ENCODE measurements around the gene OSBP2. TPM values are rescaled to one million over a fixed set of nuclear protein-coding genes. Genes with fewer than 3 reads are reported as not detected.

The OSBP2 gene
- total and polyA plus RNA-seq, 10 donors = 0.38 to 41.4 (median 6.5) TPM

GRCh38 chr22:30926706-30927105 lies 232.0 kb downstream of the OSBP2 start:
- H3K36me3 ChIP-seq = peaks cover 0 to 79% (median 56%) of the 10 kb centered on the region in 6 donors
- no peaks in the 10 kb centered on the region for H3K9me3 ChIP-seq
- DNase-seq = no peak
- no peaks in the 10 kb centered on the region for H3K27me3 ChIP-seq (replicated peaks in 1 of 7)
- no peak overlapping the region for H3K27ac ChIP-seq
- 95 to 100% (median 98%) methylated on average over 4 of the region's 4 CpGs for WGBS, 5 donors
- intact Hi-C loops (cut with DNase I; ENCODE audit: low total_unique reads) = loop anchor here (10.0 kb wide), 1 partner anchor 162 kb away; no protein-coding TSS in a partner anchor
- TF ChIP-seq POLR2A (IDR thresholded peaks at IDR 0.05) = no peak
- TF ChIP-seq POLR2AphosphoS5 (IDR thresholded peaks at IDR 0.05) = no peak
- H3K4me3 ChIP-seq = no peak overlapping the region
- H3K4me1 ChIP-seq = peaks cover 0 to 10% (median 3%) of the 10 kb centered on the region in 6 donors

- TF ChIP-seq CTCF (IDR thresholded peaks at IDR 0.05 in 8 of 11, conservative IDR thresholded peaks at IDR 0.05 in 3 of 11) = no peak
- TF ChIP-seq POLR2AphosphoS5 (IDR thresholded peaks at IDR 0.05) = no peak
- no peak for TF ChIP-seq POLR2A (IDR thresholded peaks at IDR 0.05)
- H3K4me3 ChIP-seq = no peak overlapping the region
- 86 to 95% (median 92%) methylated on average over 10 of the region's 10 CpGs for WGBS, 5 donors
- DNase-seq = no peak
- H3K4me1 ChIP-seq = peaks cover 0 to under 1% (median 0%) of the 10 kb centered on the region in 6 donors
- H3K27me3 ChIP-seq (replicated peaks in 1 of 7) = no peaks in the 10 kb centered on the region
- H3K27ac ChIP-seq = no peak overlapping the region
- H3K9me3 ChIP-seq = no peaks in the 10 kb centered on the region
- intact Hi-C loops (cut with DNase I; ENCODE audit: low total_unique reads) = loop anchor here (10.0 kb wide), 1 partner anchor 163 kb away; no protein-coding TSS in a partner anchor
- peaks cover 4 to 90% (median 67%) of the 10 kb centered on the region in 6 donors for H3K36me3 ChIP-seq
Measured at GRCh38 chr22:30927806-30928205, 233.1 kb downstream of the OSBP2 start.

GRCh38 chr22:30928401-30928800 lies 233.7 kb downstream of the OSBP2 start:
- no peak for DNase-seq
- Histone ChIP-seq H3K27me3 (replicated peaks in 1 of 7) (no peaks in the 10 kb centered on the region), H3K4me3 (no peak overlapping the region), H3K27ac (no peak overlapping the region), H3K4me1 (no peaks in the 10 kb centered on the region), H3K9me3 (no peaks in the 10 kb centered on the region), H3K36me3 (peaks cover 4 to 95% (median 73%) of the 10 kb centered on the region in 6 donors)
- intact Hi-C loops (cut with DNase I; ENCODE audit: low total_unique reads) = loop anchor here (10.0 kb wide), 1 partner anchor 164 kb away; no protein-coding TSS in a partner anchor
- WGBS, 5 donors = 92 to 98% (median 95%) methylated on average over 6 of the region's 6 CpGs
- TF ChIP-seq CTCF (IDR thresholded peaks at IDR 0.05 in 8 of 11, conservative IDR thresholded peaks at IDR 0.05 in 3 of 11) = no peak
- TF ChIP-seq POLR2A (IDR thresholded peaks at IDR 0.05) = no peak
- TF ChIP-seq POLR2AphosphoS5 (IDR thresholded peaks at IDR 0.05) = no peak

- intact Hi-C loops (cut with DNase I; ENCODE audit: low total_unique reads) = no loop called here
- WGBS, 5 donors = 96 to 98% (median 97%) methylated on average over 3 of the region's 3 CpGs
Measured at GRCh38 chr22:30930228-30930627, 235.6 kb downstream of the OSBP2 start.

More at GRCh38 chr22:30930228-30930627, 235.6 kb downstream of the OSBP2 start:
- Histone ChIP-seq H3K9me3 (no peaks in the 10 kb centered on the region), H3K27ac (no peak overlapping the region), H3K36me3 (peaks cover 4 to 100% (median 91%) of the 10 kb centered on the region in 6 donors), H3K27me3 (replicated peaks in 1 of 7) (no peaks in the 10 kb centered on the region), H3K4me1 (no peaks in the 10 kb centered on the region), H3K4me3 (no peak overlapping the region)
- DNase-seq = no peak
- no peak for TF ChIP-seq POLR2AphosphoS5 (IDR thresholded peaks at IDR 0.05)
- TF ChIP-seq POLR2A (IDR thresholded peaks at IDR 0.05) = no peak
- no peak for TF ChIP-seq CTCF (IDR thresholded peaks at IDR 0.05 in 8 of 11, conservative IDR thresholded peaks at IDR 0.05 in 3 of 11)
